ENCODE data around the gene ATG9A. TPM values are rescaled to one million over a fixed set of nuclear protein-coding genes. Genes with fewer than 3 reads are reported as not detected.
"Not testable (repeated sequence)": the region's sequence is repeated elsewhere in the genome, so short reads cannot be mapped to it uniquely, and the experiment has no call there.

Gene ATG9A
- total RNA-seq, 6 experiments from 2014 or later: 28.3 to 39.6 (median 33.2) TPM

DNA sequence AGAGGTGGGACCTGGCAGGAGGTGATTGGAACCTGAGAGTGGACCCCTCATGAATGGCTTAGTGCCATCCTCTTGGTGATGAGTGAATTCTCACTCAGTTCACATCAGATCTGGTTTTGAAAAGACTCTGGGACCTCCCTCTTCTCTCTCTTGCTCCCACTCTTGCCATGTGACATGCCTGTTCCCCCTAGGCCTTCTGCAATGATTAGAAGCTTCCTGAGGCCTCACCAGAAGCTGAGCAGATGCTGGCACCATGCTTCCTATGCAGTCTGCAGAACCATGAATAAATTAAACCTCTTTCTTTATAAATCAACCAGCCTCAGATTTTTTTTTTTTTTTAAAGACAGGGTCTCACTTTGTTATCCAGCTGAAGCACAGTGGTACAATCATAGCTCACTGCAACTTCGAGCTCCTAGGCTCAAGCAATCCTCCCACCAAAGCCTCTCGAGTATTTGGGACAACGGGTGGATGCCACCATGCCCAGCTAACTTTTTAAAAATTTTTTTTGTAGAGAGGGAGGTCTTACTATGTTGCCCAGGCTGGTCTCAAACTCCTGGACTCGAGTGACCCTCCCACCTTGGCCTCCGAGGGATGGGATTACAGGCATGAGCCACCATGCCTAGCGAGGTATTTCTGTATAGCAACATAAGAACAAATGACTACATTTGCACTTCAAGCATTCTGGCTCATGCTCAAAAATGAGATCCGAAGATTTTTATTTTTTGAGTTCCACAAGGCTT, 24.8 kb downstream of the ATG9A start:
- Histone ChIP-seq H3K36me3 (peaks cover 0 to 10% (median 5%) of the 10 kb centered on the region in 4 donors), H3K27me3 (no peaks in the 10 kb centered on the region), H3K4me1 (peaks cover 0 to 24% (median 8%) of the 10 kb centered on the region in 4 donors), H3K27ac (no peak overlapping the region), H3K9me3 (no peaks in the 10 kb centered on the region), H3K4me3 (no peak overlapping the region)
- TF ChIP-seq, protein P1, sequence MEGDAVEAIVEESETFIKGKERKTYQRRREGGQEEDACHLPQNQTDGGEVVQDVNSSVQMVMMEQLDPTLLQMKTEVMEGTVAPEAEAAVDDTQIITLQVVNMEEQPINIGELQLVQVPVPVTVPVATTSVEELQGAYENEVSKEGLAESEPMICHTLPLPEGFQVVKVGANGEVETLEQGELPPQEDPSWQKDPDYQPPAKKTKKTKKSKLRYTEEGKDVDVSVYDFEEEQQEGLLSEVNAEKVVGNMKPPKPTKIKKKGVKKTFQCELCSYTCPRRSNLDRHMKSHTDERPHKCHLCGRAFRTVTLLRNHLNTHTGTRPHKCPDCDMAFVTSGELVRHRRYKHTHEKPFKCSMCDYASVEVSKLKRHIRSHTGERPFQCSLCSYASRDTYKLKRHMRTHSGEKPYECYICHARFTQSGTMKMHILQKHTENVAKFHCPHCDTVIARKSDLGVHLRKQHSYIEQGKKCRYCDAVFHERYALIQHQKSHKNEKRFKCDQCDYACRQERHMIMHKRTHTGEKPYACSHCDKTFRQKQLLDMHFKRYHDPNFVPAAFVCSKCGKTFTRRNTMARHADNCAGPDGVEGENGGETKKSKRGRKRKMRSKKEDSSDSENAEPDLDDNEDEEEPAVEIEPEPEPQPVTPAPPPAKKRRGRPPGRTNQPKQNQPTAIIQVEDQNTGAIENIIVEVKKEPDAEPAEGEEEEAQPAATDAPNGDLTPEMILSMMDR (IDR thresholded peaks at IDR 0.05): no peak
- TF ChIP-seq POLR2A (IDR thresholded peaks at IDR 0.05): no peak
- intact Hi-C loops (cut with DNase I): loop anchor here in 1 of 2 donors (5.0 kb wide), 1 partner anchor 32 kb away; the partner anchor contains the start of gene SLC23A3
- peak in 1 of 3 donors; percentile 34 for DNase-seq
- WGBS (ENCODE audit: insufficient coverage, low coverage, low lambda C conversion rate, missing lambda C conversion rate): 93% methylated on average over 7 of the region's 7 CpGs
- ATAC-seq: no peak

DNA sequence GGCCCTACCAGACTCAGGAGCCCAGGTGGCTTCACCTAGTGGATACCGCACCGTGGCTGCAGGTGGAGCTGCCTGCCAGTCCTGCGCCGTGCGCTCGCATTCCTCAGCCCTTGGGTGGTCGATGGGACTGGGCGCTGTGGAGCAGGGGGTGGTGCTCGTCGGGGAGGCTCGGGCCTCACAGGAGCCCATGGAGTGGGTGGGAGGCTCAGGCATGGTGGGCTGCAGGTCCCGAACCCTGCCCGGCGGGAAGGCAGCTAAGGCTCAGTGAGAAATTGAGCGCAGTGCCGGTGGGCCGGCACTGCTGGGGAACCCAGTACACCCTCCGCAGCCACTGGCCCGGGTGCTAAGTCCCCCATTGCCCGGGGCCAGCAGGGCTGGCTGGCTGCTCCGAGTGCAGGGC, 28.1 kb downstream of the ATG9A start:
- H3K27ac ChIP-seq; intact Hi-C loops (cut with DNase I); ATAC-seq; DNase-seq; H3K27me3 ChIP-seq; H3K36me3 ChIP-seq; H3K4me1 ChIP-seq; H3K9me3 ChIP-seq; H3K4me3 ChIP-seq: not testable (repeated sequence)
- WGBS (ENCODE audit: insufficient coverage, low coverage, low lambda C conversion rate, missing lambda C conversion rate): 100% methylated on average over 1 of the region's 21 CpGs

DNA sequence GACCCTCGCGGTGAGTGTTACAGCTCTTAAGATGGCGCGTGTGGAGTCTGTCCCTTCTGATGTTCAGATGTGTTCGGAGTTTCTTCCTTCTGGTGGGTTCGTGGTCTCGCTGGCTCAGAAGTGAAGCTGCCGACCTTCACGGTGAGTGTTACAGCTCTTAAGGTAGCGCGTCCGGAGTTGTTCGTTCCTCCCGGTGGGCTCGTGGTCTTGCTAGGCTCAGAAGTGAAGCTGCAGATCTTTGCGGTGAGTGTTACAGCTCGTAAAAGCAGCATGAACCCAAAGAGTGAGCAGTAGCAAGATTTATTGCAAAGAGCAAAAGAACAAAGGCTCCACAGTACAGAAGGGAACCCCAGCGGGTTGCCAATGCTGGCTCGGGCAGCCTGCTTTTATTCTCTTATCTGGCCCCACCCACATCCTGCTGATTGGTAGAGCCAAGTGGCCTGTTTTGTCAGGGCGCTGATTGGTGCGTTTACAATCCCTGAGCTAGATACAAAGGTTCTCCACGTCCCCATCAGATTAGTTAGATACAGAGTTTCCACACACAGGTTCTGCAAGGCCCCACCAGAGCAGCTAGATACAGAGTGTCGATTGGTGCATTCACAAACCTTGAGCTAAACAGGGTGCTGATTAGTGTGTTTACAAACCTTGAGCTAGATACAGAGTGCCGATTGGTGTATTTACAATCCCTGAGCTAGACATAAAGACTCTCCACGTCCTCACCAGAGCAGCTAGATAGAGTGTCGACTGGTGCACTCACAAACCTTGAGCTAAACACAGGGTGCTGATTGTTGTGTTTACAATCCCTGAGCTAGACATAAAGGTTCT, 28.7 kb downstream of the ATG9A start:
- H3K9me3 ChIP-seq; H3K4me3 ChIP-seq; intact Hi-C loops (cut with DNase I); DNase-seq; H3K36me3 ChIP-seq; ATAC-seq; H3K4me1 ChIP-seq; H3K27me3 ChIP-seq; H3K27ac ChIP-seq: not testable (repeated sequence)
- WGBS (ENCODE audit: insufficient coverage, low coverage, low lambda C conversion rate, missing lambda C conversion rate): 59% methylated on average over 8 of the region's 26 CpGs

DNA sequence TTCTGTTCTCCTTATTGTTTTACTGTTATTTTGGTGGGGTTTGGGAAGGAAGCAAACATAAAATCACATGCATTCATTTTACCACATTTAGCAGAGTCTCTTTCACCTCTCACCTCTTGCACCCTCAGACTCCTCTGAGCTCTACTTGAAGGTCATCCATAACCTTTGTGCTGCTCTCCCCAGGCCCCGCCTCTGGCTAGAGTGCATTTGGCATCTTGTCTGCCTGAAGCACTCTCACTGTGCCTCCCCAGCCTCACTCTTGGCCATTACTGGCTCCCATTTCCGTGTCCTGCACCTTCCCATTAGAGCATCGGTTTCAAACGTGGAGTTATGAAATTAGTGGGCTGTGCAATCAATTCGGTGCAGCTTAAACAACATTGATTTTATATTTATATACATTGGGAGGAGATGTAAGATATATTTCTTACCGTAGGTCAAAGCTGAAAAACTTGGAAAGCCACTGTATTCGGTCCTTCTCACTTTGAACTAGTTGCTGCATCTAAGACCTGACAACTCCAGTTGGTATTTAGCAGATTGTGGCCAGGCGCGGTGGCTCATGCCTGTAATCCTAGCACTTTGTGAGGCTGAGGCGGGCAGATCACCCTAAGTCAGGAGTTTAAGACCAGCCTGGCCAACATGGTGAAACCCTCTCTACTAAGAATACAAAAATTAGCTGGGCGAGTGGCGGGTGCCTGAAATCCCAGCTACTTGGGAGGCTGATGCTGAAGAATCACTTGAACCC, 29.8 kb downstream of the ATG9A start:
- Histone ChIP-seq H3K9me3 (no peaks in the 10 kb centered on the region), H3K36me3 (no peaks in the 10 kb centered on the region), H3K4me1 (no peaks in the 10 kb centered on the region), H3K27me3 (no peaks in the 10 kb centered on the region), H3K27ac (no peak overlapping the region), H3K4me3 (no peak overlapping the region)
- intact Hi-C loops (cut with DNase I): no loop called here
- 77% methylated on average over 12 of the region's 12 CpGs for WGBS (ENCODE audit: insufficient coverage, low coverage, low lambda C conversion rate, missing lambda C conversion rate)
- TF ChIP-seq POLR2A (IDR thresholded peaks at IDR 0.05): no peak
- TF ChIP-seq, protein P1 (IDR thresholded peaks at IDR 0.05): no peak
- no peak for ATAC-seq
- DNase-seq: no peak

DNA sequence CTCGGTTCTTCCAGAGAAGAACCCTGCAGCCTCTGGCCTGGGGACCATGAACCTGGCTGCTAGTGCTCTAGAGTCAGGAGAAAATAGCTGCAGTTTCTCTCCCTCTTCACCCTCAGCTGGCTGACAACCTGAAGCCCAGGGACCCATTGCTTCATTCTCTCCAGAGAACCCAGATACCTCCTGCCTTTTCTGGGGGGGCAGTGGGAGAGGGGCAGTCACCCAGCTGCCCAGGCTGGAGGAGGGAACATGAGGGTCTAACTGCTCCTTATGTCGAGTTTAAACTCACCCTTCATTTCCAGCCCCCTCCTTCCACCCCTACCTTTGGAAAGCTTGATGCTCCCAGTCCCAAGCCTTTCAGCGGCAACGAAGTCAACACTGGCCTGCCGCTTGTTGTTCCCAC, 30.5 kb downstream of the ATG9A start:
- Histone ChIP-seq H3K4me3 (no peak overlapping the region), H3K4me1 (no peaks in the 10 kb centered on the region), H3K27ac (no peak overlapping the region), H3K36me3 (no peaks in the 10 kb centered on the region), H3K27me3 (no peaks in the 10 kb centered on the region), H3K9me3 (no peaks in the 10 kb centered on the region)
- no peak for TF ChIP-seq POLR2A (IDR thresholded peaks at IDR 0.05)
- TF ChIP-seq, protein P1 (IDR thresholded peaks at IDR 0.05): no peak
- WGBS (ENCODE audit: insufficient coverage, low coverage, low lambda C conversion rate, missing lambda C conversion rate): 82% methylated on average over 4 of the region's 5 CpGs
- intact Hi-C loops (cut with DNase I): no loop called here
- DNase-seq (peak in 1 of 3 donors; percentile 17), ATAC-seq (no peak)
